AG09309 (cell line): ENCODE results near the gene HAPLN3.

ENCODE experiments used
- DNase-seq: peaks from one replicate; pipeline ENCODE4 v3.0.0-alpha.2; 2010; ENCODE audit warnings: low read depth
- H3K4me3 ChIP-seq: 2 replicates; pipeline ENCODE4 v1.5.1; 2011; ENCODE audit warnings: mild to moderate bottlenecking, low read depth, low read length, moderate library complexity; ENCODE audit not compliant: control insufficient read depth
- CTCF ChIP-seq: IDR thresholded peaks from 2 replicates; pipeline ENCODE4 v1.5.1; 2011; ENCODE audit warnings: mild to moderate bottlenecking, low read depth, low read length, inconsistent platforms; ENCODE audit not compliant: insufficient read depth, control insufficient read depth; ENCODE audit errors: missing control alignments

The HAPLN3 gene

DNA sequence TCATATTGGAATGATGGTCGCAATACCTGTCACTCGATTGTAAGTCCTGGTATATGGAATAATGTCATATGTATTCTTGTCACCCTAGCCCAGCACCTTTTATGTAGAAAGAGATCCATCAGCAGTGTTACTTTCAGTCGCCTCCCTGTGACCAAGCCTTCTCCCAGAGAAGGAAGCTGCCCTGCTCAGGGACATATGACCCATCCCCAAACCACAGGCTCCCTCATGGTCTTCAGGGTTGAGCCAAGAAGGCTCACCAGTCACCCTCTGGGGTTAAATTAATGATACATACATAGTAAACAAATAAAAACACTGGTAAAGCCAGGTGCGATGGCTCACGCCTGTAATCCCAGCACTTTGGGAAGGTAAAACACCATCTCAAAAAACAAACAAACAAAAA lies 22.4 kb upstream of the HAPLN3 start:
- no peak for DNase-seq
- H3K4me3 ChIP-seq = no peak overlapping the region
- no peak for TF ChIP-seq CTCF

DNA sequence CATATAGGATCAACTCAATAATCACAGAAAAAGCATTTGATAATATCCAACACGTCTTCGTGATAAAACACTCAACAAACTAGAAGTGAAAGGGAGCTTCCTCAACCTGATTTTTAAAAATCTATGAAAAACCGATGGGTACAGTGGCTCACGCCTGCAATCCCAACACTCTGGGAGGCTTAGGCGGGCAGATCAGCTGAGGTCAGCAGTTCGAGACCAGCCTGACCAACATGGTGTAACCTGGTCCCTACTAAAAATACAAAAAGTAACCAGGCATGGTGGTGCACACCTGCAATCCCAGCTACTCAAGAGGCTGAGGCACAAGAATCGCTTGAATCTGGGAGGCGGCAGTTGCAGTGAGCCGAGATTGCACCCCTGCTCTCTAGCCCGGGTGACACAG lies 20.0 kb upstream of the HAPLN3 start:
- no peak for TF ChIP-seq CTCF
- no peak overlapping the region for H3K4me3 ChIP-seq
- DNase-seq = no peak

DNA sequence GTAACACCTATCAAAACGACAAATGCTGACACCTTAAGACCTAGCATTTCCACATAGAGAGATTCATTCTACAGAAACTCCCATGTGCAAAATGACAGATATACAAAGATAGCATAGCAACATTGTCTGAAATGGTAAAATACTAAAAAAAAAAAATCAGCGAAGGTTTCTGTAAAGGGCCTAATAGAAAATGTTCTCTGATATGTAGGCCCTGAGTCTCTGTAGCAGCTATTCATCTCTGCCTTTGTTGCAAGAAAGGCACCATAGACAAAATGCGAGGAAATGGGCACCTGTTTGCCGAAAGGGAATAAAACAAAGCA lies 18.5 kb upstream of the HAPLN3 start:
- H3K4me3 ChIP-seq = no peak overlapping the region
- no peak for DNase-seq

GRCh38 chr15:88913017-88913849 lies 17.9 kb upstream of the HAPLN3 start, which contains the start of gene MFGE8:
Gene MFGE8, minus strand, starts transcription at chr15:88913379. Its CDS starts 60 bp downstream, at chr15:88913319.
- TF ChIP-seq CTCF = no peak
- peak; percentile 25 for DNase-seq

More for the DNA sequence above, 18.5 kb upstream of the HAPLN3 start:
- no peak for TF ChIP-seq CTCF

DNA sequence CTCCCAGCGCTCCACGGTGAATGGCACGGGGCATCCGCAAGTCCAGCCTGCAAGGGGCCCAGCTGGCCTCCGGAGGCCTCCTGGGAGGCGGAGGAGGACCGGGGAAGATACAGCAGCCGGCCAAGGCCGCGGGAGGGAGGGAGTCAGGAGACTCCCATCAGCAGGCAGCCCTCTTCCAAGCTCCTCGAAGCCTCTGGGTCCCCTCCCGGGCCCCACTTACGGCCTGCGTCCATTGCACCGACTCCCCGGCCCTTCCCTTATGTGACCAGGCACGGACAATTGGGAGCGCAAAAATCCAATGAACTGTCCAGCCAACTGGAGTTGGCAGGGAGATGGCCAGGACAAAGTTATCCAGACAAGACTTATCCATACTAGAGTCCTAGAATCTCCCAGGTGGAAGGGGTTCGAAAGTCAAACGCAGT lies 17.2 kb upstream of the HAPLN3 start:
- DNase-seq = no peak
- H3K4me3 ChIP-seq = peak overlapping the region; percentile 65
- no peak for TF ChIP-seq CTCF

More at GRCh38 chr15:88913017-88913849, 17.9 kb upstream of the HAPLN3 start, which contains the start of gene MFGE8:
- peak within 1 kb of the TSS; percentile 65 for H3K4me3 ChIP-seq

DNA sequence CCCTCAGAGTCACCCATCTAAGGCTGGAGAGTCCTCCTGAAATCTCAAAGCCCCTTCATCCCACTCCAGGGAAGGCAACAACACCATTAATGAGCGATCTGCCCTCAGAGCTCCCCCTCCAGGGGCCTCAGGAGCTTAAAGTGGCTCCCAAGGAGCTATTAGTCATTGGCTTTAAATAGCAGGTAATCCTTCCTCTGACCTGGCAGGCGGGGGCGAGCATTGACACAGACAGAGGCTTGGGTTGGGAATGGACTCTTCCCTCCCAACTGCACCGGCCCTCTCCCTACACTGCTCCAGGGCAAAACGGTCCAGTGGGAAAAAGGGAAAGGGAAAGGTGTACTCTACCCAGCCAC lies 16.4 kb upstream of the HAPLN3 start:
- no peak for TF ChIP-seq CTCF
- no peak for DNase-seq
- H3K4me3 ChIP-seq = peak overlapping the region; percentile 65
